Adrenal gland (tissue), 5 donors: ENCODE results near the gene PLXNA4.

Experiments used
- CTCF ChIP-seq, 6 experiments: fragments of 450-650 bp in 4 of 6; fragments of 200-600 bp in 2 of 6; sonication (generic) in 1 of 6; IDR thresholded peaks; 1 replicate in 5 of 6; 2 replicates in 1 of 6; pipeline versions ENCODE4 v1.5.1 to v1.8.0; 2016 to 2021; ENCODE audit warnings: antibody characterized with exemption in 6 of 6, mild to moderate bottlenecking in 2 of 6, moderate library complexity in 1 of 6
- POLR2A ChIP-seq, 2 donors: fragments of 450-650 bp; IDR thresholded peaks; one replicate each; pipeline ENCODE4 v1.6.1; 2017; ENCODE audit warnings: antibody characterized with exemption in 2 of 2, mild to moderate bottlenecking in 2 of 2, moderate library complexity in 1 of 2
- donor health status: DM: no; HTN: no; CAD: no.

- no peak for TF ChIP-seq CTCF (IDR thresholded peaks at IDR 0.05)
- no peak for TF ChIP-seq POLR2A (IDR thresholded peaks at IDR 0.05)
Observed at GRCh38 chr7:132438926-132439325, 137.3 kb downstream of the PLXNA4 start.
